ENCODE data around the gene MINDY2.

Gene MINDY2, protein sequence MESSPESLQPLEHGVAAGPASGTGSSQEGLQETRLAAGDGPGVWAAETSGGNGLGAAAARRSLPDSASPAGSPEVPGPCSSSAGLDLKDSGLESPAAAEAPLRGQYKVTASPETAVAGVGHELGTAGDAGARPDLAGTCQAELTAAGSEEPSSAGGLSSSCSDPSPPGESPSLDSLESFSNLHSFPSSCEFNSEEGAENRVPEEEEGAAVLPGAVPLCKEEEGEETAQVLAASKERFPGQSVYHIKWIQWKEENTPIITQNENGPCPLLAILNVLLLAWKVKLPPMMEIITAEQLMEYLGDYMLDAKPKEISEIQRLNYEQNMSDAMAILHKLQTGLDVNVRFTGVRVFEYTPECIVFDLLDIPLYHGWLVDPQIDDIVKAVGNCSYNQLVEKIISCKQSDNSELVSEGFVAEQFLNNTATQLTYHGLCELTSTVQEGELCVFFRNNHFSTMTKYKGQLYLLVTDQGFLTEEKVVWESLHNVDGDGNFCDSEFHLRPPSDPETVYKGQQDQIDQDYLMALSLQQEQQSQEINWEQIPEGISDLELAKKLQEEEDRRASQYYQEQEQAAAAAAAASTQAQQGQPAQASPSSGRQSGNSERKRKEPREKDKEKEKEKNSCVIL

DNA sequence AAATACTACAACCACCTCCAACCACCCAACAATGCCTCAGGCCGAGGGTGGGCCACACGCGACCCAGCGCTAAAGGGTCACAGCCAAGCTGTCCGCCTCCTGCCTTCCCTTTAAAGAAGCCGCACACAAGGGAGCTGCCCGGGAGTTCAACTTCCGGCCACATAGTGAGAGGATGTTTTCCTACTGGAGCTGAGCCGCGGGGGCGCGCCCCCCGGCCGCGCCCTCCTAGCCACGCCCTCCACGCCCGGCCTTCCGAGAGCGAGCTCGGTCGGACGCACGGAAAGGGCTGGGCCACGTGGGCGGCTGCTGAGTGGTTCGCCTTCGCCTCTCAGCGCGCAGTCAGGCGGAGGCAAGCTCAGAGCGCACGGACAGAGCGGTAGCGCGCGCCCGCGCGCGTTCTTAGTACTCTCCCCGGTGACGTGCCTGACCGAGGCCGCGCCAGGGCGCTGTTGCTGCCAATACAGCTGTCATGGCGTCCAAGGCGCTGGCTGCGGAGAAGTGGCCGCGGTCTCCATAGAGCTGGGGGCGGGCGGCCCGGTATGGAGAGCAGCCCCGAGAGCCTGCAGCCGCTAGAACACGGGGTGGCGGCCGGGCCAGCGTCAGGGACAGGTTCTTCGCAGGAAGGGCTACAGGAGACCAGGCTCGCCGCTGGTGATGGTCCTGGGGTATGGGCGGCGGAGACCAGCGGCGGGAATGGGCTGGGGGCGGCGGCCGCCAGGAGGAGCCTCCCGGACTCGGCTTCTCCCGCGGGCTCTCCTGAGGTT is at the start of gene MINDY2:
Gene MINDY2, plus strand, starts transcription at position 446 of the 764 bp plus-strand sequence. Its CDS starts 94 bp downstream, at position 540.
- ATAC-seq, result peak; percentile 97

DNA sequence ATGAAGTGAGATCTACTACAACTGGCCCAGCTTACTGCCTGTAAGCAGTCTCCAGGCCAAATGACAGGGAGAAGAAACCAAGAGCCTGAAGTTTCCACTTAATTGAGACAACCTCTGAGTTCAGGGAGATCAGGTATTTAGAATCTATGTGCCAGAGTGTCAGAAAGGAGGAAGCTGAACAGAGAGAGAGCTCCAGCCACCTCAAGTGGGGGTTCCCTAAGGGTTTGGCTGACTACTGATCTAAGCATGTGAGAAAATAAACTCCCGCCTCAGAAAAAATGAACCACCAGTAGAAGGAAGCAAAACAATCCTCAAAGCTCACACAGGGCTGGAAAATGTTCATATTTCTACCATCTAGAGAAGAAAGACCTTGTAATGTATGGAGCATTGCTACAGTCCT is 46.6 kb upstream of the MINDY2 start:
- ATAC-seq, result peak; percentile 46 to 68

DNA sequence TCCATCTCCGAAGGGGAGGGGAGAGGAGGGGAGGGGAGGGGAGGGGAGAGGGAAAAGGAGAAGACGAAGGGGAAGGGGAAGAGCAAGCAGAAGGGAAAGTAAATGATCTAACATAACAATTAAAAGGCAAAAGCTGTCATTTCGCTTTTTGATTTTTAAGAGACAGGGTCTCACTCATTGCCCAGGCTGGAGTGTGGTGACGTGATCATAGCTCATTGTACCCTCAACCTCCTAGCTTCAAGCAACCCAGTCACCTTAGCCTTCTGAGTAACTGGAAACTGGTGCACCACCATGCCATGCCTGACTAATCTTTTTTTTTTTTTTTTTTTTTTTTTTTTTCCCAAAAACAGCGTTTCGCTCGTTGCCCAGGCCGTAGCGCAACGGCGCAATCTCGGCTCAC is 44.2 kb upstream of the MINDY2 start:
- ATAC-seq, result peak; percentile 59 to 63

DNA sequence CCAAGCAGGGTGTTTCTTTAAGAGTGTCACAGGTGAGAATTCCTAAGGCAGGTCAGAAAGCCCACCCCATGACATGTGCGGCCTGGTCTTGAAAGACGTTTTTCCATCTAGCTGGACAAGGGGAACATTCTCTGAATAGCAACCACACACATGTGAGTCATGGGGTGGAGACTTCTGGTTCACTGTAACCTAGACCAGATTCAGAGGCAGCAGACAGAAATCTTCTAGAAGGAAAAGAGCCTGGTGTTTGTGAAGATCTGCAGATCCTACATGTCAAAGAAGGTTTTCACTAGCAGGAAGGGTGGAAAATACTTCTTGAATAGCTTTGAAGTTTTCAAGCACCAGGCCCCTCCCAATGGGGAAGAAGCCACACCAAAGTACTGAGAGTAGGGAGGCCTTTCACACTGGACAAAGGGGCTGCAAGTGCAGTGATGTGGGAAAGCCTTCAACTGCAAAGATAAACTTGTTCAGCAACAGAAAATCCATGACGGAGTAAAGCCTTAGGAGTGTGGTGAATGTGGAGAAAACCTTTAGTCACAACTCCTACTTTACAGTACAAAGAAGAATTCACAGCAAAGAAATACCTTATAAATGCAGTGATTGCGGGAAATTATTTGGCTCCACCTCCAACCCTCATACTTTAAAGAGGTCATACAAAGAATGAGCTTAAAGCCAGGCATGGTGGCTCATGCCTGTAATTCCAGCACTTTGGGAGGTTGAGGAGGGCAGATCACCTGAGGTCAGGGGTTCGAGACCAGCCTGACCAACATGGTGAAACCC is 39.2 kb upstream of the MINDY2 start:
- ATAC-seq, result peak in 1 of 2 donors; percentile 15

DNA sequence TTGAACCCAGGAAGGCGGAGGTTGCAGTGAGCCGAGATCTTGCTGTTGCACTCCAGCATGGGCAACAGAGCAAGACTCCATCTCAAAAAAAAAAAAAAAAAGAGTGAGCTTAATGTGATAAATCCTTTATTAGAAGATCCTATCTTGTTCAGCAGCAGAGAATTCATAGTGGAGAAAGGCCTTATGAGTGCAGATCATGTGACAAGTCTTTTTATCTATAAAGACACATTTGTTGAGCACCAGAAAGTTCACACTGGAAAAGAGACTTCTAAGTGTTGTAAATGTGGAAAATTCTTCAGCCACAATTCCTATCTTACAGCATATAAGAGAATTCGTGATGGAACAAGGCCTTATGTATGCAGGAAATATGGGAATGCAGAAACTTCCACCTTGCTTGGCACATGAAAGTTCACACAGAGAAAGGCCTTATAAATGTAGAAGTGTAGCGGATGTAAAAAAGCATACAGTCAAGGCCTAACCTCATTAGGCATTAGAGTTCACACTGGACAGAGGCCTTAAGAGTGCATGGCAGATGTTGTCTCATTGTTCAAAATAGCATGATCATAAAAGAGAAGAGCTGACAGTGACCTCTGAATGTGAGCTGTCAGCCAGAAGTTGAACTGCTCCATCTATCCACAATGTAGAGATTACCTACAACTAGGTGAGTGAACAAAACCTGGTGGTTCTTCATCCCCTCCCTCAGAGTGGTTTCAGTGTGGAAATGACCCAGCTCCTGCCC is 38.3 kb upstream of the MINDY2 start:
- no peak for ATAC-seq

DNA sequence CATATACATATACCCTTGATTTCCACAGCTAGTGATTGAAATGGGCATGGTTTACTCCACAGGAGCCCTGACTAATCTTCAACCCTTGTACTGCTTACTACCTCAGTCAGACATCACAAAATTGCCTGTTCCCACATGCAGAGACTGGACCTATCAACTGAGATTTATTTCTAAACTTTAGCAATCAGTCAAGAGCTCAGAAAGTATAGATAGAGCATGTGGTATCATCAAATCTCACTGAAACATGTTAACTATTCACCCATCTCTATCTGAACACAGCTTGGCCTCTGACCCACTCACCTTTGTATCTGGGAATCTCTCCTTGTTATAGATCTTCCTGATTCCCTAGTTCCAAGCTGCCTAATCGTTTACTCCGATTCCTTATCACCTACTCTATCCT is 36.2 kb upstream of the MINDY2 start:
- ATAC-seq, result no peak

DNA sequence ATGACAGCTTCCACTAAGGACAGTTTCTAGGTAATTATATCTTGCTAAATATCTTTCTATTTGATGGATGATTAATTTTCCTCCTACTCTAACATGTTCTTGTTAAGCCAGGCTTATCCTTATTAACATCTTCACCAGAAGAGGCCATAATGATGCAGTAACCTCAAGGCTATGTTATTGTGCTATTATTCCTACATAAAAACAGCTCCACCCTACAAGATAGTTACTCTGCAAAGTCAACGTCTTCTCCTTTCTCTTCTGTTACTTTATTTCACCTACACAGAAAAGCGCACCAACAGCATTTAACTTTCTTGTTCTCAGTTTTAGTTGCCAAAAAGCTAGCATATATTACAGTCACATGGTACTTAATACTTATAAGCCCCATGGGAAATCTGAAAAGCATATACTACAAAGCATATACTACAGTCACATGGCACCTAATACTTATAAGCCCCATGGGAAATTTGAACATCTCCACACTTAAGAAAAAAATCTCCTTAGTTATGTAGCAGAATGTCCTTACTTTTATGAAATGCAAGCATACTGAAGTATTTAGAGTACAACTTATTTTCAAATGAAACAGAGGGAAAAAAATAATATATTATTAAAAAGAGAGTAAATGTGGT is 35.0 kb upstream of the MINDY2 start:
- peak in 1 of 2 donors; percentile 21 for ATAC-seq

DNA sequence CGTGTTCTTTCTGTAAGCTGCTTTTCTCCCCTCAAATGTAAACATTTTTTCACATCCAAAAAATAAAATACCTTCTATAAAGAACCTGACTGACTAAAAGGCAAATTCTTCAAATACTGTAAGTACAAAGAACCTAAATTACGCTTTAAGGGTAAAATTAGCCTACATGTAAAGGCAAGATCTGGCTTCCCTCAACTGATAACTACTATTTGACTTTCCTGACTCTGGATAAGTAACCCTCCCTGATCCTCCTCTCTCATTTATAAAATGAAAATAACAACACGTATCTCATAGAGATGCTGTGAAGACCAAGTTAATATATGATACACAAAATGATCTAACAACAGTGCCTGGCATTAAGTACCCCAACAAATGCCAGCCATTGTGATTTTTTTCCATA is 33.8 kb upstream of the MINDY2 start:
- ATAC-seq, result no peak

DNA sequence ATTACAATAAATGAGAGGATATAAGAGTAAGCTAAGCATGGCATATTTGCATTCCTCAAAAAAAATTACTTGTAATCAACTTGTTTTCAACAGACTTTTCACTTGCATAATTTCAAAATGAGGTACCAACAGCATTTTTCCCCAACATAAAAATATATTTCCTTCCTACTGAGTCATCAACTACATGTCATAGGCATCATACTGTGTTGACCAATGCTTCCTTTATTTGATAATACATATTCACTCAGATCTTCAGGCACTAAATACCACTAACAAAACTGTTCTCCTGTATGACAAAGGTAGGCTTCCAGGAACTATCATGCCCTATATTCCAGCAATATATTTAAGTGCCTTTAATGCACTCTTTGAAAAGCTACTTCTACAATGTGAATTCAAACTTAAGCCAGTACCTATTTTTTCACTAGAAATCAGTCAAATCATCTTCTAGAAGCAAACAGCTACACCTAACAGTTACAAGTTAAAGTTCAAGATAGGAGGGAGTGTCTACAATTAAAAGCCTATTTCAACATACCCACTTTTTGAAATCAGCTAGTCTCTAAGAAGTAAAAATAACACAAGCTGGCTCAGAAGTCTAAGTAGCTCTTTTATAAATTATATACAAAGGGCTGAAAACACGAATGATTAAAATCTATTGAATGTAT is 32.9 kb upstream of the MINDY2 start:
- ATAC-seq, result peak; percentile 57 to 60

DNA sequence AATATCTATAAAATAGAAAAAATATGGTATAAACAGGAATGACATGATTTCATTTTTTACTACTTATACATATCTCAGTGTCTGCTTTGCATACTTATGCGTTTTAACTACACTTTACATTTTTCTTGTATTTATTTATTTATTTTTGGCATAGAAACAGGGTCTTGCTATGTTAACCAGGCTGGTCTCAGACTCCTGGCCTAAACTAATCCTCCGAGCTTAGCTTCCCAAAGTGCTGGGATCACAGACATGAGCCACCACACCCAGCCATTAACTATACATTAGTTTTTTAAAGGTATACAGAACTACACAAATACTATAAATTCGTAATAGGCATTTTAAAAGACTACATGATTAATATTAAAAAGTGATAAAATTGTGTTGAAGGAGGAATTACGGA is 30.7 kb upstream of the MINDY2 start:
- ATAC-seq, result no peak

DNA sequence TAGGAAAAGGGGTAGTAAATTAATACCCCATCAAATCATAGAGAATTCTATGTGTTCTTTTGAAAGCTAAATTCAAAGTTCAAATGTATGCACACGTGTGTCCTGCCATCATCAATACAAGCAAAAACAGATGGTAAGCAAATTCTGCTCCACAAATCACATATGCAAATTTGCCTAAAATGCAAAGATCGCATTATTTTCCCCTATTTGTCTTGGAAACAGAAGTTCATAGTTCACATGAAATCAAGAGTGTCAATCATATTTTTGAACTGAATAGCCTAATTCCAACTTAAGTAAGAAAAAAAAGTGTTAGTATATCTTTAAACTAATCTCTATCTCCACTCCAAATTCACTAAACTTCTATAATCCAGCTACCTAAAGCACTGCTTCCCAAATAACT is 30.1 kb upstream of the MINDY2 start:
- no peak for ATAC-seq

DNA sequence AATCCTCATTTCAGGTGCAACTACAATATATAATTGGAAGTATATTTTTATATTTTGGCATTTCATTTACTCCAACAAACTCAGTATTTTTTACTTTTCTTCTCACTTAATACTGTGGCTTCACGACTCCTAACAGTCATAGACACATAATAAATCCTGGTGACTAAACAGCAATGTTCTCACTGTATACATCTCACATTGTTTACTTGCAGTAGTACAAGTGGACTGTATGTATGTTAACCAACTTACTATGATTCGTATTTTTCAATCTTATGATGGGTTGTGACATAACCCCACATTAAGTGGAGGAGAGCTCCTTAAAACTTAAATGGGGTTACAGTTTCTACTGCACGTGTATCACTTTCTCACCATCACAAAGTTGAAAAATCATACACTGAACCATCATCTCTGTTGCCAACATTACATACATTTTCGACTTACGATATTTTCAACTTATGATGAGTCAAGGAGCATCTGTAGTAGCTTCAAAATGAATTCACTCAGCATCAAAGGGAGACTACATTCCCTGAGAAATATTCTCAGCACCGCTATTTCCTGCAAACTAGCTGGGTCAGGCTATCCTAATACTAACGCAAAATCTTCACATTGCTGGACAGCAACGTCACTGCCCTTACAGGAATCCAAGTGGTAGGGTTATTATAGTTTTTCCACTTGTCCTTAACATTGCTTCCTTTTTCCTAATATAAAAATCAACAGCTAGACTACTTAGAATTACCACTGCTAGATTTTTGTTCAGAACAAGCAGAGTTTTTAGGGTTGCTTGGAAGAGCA is 28.9 kb upstream of the MINDY2 start:
- ATAC-seq, result peak; percentile 59 to 74

DNA sequence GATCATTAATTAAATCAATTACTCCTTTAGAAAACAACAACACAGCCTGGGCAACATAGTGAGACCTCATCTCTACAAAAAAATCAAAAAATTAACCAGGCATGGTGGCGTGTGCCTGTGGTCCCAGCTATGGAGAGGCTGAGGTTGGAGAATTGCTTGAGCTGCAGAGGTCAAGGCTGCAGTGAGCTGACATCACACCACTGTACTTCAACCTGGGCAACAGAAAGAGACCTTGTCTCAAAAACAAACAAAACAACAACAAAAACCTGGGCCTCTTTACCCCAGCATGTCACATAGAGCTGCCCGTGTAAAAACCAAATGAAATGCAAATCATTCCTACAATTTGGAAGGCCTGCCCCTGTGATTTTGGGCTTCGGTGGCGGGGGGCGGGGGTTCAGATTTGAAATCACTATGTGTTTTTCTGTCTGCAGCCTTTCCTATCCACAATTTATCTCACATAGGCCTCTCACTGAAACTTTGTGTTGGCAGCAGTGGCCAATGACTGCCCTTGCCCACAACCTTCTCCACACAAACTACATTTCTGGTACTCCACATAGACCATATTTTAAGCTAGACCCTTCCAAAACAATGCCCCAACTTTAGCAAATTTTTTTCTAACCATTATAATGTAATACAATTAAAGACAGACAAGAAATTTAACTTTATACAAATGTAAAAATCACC is 28.1 kb upstream of the MINDY2 start:
- ATAC-seq, result no peak

DNA sequence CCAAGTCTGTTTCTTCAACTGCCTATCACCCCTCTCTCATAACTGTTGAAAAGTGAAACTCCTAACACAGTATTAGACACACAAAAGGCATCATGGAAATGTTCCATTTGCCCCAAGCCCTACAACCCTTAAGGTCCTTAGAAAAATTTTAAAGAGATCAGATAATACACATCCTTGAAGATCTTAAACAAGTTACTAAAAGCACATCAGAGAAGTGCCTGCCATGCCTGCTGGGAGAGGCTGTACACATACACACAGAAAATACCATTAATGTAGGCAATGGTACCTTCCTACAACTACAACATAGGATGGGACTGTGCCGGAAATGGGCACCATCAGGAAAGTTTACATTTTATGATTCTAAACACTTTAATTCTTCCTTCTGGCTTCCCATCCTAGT is 24.9 kb upstream of the MINDY2 start:
- ATAC-seq, result no peak

DNA sequence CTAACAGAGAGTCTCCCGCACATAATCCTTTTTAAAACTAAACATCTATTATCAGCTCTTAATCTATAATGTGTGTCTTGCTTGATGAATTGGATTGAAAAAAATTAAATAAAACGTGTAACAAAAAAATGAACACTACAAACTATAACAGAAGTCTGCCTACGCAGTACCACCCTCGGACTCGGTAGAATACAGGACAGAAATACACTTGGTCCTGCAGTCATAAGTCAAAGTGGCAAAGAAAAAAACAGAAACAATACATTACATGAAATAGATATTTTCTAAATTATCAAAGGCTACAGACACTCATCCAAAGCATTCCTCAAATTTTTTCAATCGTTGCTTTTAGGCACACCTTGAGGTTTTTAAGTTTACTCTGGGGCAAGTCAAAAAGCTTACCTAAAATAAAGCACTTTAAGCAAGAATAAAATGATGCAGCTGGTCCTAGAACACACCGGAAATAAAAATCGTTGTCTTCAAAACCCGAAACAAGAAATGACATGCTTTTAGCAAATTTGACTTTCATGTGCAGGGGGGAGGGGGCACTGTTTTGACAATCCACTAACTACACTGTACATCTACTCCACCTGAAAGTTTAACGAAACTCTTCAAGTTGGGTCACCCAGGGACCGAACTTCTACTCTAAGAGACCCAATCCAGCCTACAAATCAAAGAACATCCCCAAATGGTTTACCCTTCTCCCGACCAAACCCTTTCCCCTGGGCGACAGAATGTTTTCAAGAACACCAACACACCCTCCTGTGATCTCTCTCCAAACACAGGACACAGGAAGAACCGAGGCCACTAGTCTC is 22.9 kb upstream of the MINDY2 start:
- ATAC-seq, result peak in 1 of 2 donors; percentile 6

DNA sequence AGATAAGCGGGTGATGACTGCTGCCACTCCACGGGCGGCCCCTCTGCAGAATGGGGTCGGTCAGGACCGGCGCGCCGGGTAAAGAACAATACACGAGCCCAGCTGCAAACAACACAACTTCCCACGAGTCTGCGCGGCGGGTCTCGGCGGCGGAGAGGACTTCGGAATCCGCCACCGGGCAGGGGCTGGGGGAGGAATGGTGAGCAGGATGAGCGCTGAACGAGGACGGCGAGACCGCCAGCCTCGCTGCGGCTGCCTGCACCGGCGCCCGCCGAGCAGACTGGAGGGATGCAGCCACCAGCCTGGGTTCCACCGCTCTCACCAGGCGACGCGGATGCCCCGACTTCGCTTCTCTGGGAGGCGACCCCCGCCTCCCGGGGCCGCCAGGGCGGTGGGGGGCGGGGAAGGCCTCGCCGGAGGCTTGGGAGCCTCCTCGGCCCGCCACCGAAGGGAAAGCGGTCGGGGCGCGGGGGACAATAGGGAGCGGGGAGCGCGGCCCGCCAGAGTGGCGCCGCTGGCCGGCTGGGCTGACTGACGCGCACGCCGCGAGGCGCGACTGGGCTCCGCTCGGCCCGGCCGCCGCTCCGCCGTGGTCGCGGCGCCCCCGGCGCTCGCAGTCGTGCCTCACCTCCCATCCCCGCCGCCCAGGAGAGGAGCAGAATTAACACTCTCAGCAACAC is 22.1 kb upstream of the MINDY2 start:
- ATAC-seq, result peak; percentile 7

DNA sequence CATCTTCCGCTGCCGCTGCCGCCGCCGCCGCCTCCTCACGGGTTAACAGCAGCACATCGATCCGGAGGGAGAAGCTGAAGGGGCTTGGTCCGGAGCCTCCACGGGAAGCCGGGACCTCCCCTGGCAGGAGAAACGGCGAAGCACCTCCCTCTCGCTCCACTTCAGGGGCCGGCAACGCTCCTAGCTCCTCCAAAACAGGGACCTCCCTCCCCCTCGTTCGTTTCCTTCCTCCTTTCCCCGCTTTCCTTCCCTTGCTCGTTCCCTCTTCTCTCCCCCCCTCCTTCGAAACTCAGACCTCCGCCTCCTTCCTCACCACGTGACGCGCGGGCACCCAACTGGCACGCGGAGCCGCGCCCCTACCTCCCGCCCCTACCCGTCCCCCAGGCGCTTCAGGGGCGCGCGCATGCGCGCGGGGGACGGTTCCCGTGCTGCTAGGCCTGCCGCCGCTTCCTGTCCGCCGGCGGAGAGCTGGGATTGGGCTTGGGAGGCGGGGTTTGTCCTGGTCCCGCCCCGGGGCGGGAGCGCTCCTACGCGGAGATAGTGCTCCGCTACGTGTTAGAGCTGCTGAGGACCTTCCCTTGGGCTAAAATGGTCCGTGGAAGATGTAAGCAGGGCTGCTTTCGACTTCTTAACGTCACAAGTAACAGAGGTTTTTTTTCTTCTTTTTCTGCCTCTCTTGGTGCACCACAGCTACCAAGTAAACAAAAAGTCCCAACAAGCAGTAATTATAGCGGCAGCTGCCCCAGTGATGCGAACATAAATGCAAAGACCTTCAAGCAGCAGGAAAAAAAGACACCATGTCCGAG is 21.4 kb upstream of the MINDY2 start, which contains the start of gene ADAM10:
Gene ADAM10, minus strand, starts transcription at position 176 of the 806 bp plus-strand sequence. Its CDS starts 173 bp downstream, at position 3.
- ATAC-seq, result peak; percentile 92 to 95

Data from activated CD4-positive, CD25-positive, alpha-beta regulatory T cell treated with anti-CD3 and anti-CD28 coated beads, Interleukin-2, amount 50 U/mL, for 24 hours (primary cell).